Kidney tubule cell (primary cell): ENCODE results near the gene OR4K17.
"Not testable (repeated sequence)": the region's sequence is repeated elsewhere in the genome, so short reads cannot be mapped to it uniquely, and the experiment has no call there.

Experiments
- DNase-seq: peaks from one replicate; pipeline ENCODE4 v3.0.0-alpha.2; 2018; ENCODE audit warnings: low spot score

OR4K17 gene

GRCh38 chr14:20110438-20110837, at the start of gene OR4K17:
TSS of gene OR4K17 (plus strand) at chr14:20110739. CDS start at chr14:20117500, 6,761 bp downstream.
- no peak for DNase-seq

DNA sequence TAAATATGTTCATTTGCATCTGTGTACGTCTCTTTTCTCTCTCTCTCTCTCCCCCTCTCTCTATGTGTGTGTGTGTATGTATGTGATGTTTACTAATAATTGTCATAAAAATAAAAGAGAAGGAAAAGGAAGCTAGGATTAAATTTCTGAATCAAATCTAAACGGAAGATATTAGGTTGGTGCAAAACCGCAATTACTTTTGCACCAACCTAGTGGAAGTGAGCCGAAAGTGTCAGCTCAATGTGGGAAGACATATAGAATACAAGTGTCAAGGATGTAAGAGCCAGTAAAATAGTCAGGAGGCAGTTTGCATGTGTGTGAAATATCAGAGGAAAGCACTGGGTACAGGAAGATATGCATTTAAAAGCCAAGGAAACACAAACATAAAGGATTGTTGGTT, 18.5 kb upstream of the OR4K17 start:
- DNase-seq = no peak

- no peak for DNase-seq
Measured at GRCh38 chr14:20093442-20093841, 17.1 kb upstream of the OR4K17 start.

DNA sequence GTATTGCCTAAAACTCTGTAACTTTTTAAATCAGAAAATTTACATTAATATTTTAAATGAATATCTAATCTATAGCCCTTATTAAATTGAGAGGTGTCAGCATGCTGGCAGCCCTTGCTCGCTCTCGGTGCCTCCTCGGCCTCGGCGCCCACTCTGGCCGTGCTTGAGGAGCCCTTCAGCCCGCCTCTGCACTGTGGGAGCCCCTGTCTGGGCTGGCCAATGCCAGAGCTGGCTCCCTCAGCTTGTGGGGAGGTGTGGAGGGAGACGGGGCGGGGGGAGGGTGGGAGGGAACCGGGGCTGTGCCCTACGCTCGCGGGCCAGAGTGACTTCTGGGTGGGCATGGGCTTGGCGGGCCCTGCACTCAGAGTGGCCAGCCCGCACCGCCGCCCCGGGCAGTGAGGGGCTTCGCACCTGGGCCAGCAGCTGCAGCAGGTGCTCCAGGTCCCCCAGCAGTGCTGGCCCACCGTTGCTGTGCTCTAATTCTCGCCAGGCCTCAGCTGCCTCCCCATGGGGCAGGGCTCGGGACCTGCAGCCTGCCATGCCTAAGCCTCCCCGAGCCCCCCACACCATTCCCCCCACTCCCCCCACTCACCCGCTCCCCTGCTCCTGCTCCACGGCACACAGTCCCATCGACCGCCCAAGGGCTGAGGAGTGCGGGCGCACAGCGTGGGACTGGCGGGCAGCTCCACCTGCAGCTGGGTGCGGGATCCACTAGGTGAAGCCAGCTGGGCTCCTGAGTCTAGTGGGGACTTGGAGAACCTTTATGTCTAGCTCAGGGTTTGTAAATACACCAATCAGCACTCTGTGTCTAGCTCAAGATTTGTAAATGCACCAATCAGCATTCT, 11.4 kb upstream of the OR4K17 start:
- not testable (repeated sequence) for DNase-seq

GRCh38 chr14:20112321-20112720, 1.8 kb downstream of the OR4K17 start:
- DNase-seq = no peak

DNA sequence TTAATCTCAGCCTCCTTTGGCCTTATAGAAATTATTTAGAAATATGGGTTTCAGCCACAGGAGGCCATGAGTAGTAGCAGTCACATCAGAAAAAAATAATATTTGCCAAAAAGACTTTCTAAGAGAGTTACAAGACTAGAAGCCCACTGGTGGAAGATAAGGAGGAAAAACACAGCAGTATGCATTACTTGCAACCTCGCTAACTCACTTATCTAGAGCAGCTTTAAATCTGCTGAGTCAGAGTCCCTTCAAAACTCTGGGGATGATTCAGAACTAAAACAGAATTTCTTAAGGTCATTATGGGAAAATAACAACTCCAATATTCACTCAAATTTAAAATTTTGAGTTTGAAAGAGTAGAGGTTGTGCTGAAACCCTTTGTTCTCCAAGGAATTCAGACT, 6.2 kb downstream of the OR4K17 start:
- no peak for DNase-seq

GRCh38 chr14:20118795-20119194, 8.3 kb downstream of the OR4K17 start:
- no peak for DNase-seq

DNA sequence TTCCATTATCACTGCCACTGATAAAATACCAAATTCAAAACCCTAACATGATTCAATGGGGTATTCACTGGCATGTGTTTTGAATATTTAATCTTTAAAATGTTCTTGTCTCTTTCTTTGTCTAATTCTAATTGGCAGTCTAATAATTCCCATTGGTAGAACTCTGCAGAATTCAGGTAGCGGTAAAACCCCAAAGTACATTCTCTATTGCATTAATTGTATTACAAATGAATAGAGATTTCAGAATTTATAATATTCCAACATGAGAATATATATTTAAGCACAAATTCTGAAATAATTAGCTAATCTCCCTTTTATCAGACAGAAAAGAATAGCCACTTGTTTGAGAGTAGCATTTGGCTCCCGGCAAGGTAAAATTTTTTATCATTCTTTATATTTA, 28.0 kb downstream of the OR4K17 start, which contains the start of gene OR4N5:
Gene OR4N5 (plus strand): TSS at position 301 of the 400 bp plus-strand sequence. CDS start 4,916 bp downstream, outside the sequence.
- no peak for DNase-seq

DNA sequence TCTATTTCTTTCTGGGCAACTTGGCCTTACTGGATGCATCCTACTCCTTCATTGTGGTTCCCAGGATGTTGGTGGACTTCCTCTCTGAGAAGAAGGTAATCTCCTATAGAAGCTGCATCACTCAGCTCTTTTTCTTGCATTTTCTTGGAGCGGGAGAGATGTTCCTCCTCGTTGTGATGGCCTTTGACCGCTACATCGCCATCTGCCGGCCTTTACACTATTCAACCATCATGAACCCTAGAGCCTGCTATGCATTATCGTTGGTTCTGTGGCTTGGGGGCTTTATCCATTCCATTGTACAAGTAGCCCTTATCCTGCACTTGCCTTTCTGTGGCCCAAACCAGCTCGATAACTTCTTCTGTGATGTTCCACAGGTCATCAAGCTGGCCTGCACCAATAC, 33.4 kb downstream of the OR4K17 start:
- no peak for DNase-seq

DNA sequence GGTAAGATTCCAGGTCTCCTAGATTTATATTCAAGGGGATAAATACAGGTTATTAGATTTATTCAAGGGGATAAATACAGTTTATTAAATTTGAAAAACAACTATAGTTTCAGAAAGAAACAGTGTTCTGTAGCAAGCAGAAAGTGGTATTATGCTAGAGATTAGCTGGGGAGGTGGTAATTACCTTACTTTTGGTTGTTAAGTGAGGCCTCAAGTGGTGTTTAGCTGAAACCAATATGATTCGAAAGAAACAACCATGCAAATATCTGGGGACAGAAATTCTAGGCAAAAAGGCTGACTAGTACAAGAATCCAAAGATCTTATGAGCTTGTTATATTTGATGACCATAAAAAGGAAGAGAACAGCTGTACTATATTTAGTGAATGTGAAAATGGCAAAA, 34.3 kb downstream of the OR4K17 start:
- DNase-seq = no peak

GRCh38 chr14:20164462-20164861, 53.9 kb downstream of the OR4K17 start:
- no peak for DNase-seq

DNA sequence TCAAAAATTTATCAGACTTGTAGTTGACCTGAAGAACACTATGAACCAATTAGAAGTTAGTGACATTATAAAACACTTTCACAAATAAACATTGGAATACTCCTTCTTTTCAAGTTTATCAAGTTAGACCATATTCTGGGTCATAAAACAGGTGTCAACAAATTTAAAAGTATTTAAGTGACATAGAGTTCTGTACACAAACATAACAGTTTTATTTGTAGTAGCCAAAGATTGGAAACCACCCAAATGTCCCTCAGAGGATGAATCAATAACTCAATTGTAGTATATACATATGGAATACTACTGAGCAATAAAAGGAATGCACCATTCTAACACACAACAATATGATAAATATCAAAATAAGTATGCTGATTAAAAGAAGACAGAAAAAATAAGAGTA, 56.6 kb downstream of the OR4K17 start:
- DNase-seq = no peak

GRCh38 chr14:20169852-20170251, 59.3 kb downstream of the OR4K17 start:
- DNase-seq = peak; percentile 62
